ENCODE measurements around the gene CPNE5.

GRCh38 chr6:36798852-36799251 lies 40.4 kb downstream of the CPNE5 start:
- no peak for TF ChIP-seq CTCF (conservative IDR thresholded peaks at IDR 0.05; ENCODE audit: low read depth, low read length)
- TF ChIP-seq EZH2 (IDR thresholded peaks at IDR 0.05; ENCODE audit: low read length, unreplicated experiment): no peak
